GM19035 (cell line): ENCODE measurements around the gene SLC22A2.
"Not testable (repeated sequence)": the region's sequence is repeated elsewhere in the genome, so short reads cannot be mapped to it uniquely, and the experiment has no call there.

Source experiments
- ATAC-seq: cut with Tn5 transposase; IDR thresholded peaks from one replicate; pipeline ENCODE4 v1.9.1; 2021; ENCODE audit not compliant: unreplicated experiment

SLC22A2 gene

DNA sequence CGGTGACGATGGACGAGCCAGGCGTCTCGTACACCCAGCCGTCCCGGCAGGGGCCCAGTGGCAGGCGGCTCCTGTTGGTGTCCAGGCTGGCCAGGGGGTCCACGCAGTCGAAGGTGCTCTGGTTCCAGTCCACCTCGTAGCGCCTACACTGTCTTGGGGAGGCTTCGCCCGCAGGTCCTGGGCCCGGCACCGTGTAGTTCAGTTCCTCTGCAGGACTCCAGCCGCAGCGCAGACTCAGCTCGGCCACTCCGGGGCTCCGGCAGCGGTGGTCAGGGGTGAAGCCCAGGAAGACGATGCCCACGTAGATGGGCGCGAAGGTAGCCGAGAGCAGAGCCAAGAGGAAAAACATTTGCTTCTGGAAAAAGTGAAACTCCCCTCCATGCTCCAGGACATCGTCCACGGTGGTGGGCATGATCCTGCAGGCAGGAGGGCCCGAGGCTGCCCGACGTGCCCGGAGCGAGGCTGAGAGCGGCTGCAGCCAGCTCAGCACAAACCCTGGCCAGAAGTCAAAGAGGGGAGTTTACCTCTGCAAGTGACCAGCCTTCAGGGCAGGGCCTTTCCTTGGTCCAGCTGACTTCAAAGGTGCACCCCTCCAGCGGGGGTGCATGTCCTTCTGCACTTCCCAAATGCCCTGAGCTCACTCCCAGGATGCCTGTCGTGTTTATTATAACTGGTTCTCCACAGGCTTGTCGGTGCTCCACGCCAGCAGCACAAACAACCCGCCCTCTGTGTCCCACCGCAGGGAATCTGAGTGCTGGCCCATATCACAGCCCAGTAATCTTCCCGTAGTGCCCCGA, at the start of gene SLC22A2:
TSS of gene SLC22A2 (minus strand) at position 476 of the 797 bp plus-strand sequence. CDS start at position 412, 64 bp downstream.
- no peak for ATAC-seq

DNA sequence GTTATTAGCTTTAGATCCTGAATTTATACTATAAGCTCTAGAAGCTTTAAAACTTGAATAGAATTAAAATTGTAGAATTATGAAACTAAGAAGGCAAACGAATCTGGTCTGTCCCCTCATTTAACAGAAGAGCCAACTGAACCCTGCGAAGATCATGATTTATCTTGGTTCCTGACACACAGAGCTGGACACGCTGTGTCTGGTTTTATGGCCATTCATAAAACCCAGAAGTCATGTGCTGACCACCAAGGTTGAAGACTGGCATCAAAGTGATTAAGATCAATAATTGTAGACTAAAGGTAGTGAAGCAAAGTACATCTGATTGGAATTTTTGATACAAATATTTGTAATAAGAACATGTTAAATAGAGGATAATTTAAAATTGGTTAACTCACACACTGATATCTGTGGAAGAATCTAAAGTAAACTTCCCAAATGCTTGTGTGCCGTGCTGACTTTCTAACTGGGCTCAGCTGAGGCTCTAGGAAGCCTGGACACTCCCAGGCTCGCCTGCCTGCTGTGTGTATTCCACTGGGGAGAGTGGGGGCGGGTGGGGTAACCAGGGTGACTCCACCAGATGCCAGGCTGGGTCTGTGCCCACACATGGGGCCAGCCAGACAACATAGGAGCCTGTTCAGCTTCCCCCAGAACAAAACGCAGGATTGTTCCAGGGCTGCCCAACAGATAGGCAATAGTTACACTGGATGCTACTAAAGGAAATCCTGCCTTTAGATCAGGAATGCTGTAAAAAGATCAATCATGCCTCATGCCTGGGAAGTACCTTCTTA, 47.5 kb upstream of the SLC22A2 start:
- ATAC-seq = no peak

DNA sequence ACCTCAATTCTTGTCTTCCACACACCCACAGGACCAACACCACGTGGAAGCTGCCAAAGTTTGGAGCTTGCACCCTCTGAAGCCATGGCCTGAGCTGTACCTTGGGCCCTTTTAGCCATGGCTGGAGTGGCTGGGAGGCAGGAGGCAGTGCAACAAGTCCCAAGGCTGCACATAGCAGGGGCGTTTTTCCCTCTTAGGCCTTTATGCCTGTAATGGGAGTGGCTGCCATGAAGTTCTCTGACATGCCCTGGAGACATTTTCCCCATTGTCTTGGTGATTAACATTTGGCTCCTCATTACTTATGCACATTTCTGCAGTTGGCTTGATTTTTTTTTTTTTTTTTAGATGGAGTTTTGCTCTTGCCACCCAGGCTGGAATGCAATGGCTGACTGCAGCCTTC, 45.2 kb upstream of the SLC22A2 start:
- no peak for ATAC-seq

- ATAC-seq = not testable (repeated sequence)
These were observed 43.9 kb upstream of the SLC22A2 start for GRCh38 chr6:160302431-160303082.

GRCh38 chr6:160301339-160301738, 42.7 kb upstream of the SLC22A2 start:
- ATAC-seq = no peak

DNA sequence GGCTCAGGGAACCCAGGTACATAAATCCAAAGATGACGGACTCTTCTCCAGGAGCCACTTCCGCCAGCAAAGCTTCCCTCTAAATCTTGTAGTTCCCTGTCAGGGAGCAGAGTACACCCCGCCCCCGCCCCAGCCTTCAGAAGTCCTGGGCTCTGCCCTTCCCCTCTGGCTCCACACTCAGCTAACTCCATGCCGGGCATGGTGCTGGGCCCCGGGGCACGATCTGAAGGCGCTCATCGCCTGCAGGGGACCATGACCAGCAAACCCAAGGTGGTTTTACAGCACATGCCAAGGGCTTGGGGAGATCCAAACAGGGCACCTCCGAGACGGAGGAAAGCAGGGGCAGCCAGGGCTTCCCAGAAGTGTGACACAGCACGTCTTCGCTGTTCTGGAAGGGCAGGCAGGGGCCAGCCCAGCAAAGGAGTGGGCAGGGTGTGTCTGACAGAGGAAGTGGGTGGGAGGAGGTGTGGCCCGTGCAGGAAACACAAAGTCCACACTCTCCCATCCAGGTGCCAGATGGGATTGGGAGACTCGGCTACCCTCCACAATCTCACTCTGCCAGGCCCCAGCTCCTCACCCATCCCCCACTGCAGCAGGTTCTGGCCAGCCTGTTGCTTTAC, 41.6 kb upstream of the SLC22A2 start:
- no peak for ATAC-seq

DNA sequence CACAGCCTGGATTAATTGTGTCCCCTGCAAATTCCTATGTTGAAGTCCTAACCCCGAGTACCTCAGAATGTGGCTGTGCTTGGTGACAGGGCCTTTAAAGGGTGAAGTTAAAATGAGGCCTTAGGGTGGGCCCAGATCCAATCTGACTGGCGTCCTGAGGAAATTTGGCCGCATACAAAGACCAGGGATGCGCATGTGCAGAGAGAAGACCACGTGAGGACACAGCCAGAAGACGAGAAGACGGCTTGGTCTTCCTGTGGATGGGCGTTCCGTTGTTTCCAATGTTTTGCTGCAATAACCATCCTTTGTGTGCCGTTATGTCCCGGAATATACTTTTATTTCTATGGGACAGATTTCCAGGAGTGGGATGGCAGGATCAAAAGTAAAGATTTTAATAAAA, 40.9 kb upstream of the SLC22A2 start:
- ATAC-seq = no peak

GRCh38 chr6:160298121-160298520, 39.5 kb upstream of the SLC22A2 start:
- no peak for ATAC-seq

- ATAC-seq = no peak
These were observed 38.7 kb upstream of the SLC22A2 start for GRCh38 chr6:160297310-160297709.

- ATAC-seq = no peak
These were observed 35.2 kb upstream of the SLC22A2 start for GRCh38 chr6:160293844-160294243.

DNA sequence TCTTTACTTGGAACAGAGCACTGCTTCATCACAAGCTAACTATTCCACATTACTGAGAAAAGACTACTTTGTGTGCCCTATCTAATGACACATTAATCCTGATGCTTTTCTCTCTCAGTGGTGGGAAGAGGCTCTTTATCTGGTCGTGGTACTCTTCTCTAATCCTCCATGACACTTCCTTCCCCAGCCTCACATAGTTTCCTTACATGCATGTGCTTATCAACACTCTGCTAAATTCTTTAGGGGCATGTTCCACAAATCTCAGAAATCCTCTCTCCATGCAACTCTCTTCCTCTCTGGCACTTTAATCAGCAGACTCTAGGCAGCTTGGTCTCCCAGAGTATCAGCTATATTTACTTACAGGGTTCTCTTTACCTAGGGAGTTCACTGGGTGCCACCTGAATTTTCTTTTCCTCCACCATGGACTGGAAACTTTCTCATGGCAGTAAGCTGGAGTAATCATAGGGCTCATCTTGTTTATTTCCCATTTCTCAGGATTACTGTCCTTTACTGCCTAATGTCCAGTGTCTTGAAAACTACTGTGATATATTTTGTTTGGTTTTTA, 27.0 kb upstream of the SLC22A2 start:
- ATAC-seq = no peak

DNA sequence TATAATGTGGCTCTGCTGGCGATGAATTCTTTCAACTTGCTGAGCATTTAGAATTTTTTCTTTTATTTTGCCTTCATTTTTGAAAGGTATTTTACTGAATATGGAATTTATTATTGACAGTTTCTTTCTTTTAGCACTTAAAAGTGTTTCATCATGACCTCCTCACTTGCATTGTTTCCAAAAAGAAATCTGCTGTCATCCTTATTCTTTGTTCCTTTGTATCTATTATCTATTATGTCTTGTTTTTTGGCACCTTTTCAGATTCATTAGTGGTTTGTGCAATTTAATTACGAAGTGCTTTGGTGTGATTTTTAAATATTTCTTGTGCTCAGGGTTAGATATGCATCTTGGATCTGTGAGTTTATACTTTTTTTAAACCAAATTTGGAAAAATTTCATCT, 26.0 kb upstream of the SLC22A2 start:
- ATAC-seq = no peak

DNA sequence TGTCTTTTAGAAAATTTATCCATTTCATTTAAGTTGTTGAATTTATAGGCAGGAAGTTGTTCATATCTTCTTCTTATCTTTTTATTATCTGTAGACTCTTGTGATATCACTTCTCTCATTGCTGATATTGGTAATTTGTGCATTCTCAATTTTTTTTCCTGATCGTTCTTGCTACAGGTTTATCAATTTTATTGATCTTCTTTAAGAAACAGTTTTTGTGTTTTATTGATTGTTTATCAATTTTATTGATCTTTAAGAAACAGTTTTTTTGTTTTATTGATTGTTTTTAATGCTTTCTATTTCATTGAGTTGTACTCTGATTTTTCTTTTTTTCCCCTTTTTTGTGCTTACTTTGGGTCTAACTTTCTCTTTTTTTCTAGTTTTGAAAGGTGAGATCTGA, 23.8 kb upstream of the SLC22A2 start:
- ATAC-seq = no peak

DNA sequence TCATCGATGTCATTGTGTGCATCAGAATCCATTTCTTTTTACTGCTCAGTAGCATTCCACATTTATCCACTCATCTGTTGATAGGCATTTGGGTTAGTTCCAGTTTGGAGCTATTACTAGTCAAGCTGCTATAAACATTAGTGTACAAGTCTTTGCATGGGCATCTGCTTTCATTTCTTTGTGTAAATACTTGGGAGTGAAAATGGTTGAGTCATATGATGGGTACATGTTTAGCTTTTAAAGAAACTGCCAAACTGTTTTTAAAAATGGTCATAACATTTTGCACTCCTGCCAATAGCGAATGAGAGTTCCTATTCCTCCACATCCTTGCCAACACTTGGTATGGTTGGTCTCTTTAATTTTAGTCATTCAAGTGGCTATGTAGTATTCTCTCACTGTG, 21.2 kb upstream of the SLC22A2 start:
- ATAC-seq = no peak

GRCh38 chr6:160278786-160279310, 20.2 kb upstream of the SLC22A2 start:
- ATAC-seq = no peak

DNA sequence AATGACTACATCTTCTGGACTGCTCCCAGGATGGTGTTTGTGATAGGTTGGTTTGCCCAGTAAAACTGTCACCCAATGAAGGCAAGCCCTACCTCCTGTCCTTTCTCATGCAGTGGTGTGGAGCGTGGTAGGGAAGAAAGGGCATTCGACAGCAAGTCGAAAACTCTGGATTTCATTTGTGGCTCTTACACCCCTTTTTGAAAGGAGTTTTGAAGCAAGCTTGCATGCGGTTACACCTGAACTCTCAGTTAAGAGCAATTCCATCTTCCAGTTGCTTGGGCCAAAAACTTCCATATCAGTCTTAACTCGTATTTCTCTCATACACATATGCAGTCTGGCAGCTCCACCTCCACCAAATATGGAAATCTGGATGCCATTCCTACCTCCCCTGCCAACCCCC, 19.7 kb upstream of the SLC22A2 start:
- ATAC-seq = no peak

GRCh38 chr6:160277546-160277945, 18.9 kb upstream of the SLC22A2 start:
- ATAC-seq = no peak

- no peak for ATAC-seq
These were observed 18.5 kb upstream of the SLC22A2 start for GRCh38 chr6:160277144-160277543.

DNA sequence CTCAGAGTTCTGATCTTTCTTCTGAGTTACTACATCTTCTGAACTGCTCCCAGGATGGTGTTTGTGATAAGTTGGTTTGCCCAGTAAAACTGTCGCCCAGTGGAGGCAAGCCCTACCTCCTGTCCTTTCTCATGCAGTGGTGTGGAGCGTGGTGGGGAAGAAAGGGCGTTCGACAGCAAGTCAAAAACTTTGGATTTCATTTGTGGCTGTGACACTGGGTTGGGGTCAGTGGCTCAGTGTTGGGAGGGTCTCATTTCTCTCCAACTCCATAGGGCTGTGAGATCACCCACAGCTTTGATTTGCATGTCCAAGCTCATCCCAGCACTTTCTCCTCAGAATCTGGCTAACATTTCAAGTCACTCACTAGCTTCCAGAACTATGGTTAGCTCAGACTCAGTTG, 17.5 kb upstream of the SLC22A2 start:
- ATAC-seq = no peak

DNA sequence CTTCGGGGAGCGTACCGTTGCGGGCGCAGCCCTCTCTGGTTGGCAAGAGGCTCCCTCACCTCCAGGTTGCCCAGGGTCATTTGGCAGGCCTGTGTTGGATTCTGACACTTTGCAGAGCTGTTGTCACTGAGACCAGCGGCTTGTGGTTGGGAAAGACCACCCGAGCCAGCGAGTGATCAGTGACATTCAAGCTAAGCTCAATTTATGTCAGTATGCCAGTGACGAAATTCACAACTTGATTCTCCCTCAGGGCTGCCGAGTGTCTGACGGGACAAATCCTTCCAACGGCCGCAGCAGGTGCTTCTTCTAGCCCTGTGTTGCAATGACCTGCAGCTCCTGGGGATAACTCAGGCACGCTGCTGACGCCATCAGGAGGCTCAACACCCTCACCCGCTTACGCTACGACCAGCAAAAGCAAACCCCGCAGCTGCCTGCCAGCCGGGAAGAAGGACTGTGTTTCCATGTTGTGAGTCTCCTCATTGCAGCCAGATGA, 16.9 kb upstream of the SLC22A2 start:
- no peak for ATAC-seq
